Esophagus muscularis mucosa (tissue), 4 donors: ENCODE results near the gene COX4I1. TPM values are rescaled to one million over a fixed set of nuclear protein-coding genes. Genes with fewer than 3 reads are reported as not detected.

Experiments used
- DNase-seq: peaks from one replicate; pipeline ENCODE4 v3.0.0-alpha.2; 2017; ENCODE audit errors: extremely low spot score
- H3K27ac ChIP-seq, 4 donors: fragments of 200-600 bp; sonication (generic); replicated peaks in 1 of 4; 1 replicate in 3 of 4; 2 replicates in 1 of 4; pipeline ENCODE4 v1.5.1; 2016 to 2019; ENCODE audit warnings: mild to moderate bottlenecking in 1 of 4
- H3K27me3 ChIP-seq, 4 donors: fragments of 200-600 bp; sonication (generic); one replicate each; pipeline versions ENCODE4 v1.5.1 to v1.6.0; 2016 to 2019
- H3K36me3 ChIP-seq, 4 donors: fragments of 200-600 bp; sonication (generic); one replicate each; pipeline ENCODE4 v1.5.1; 2016 to 2019
- H3K4me1 ChIP-seq, 4 donors: fragments of 200-600 bp; sonication (generic); one replicate each; pipeline ENCODE4 v1.5.1; 2016 to 2019
- H3K4me3 ChIP-seq, 4 donors: fragments of 200-600 bp; sonication (generic); 1 replicate in 2 of 4; 2 replicates in 2 of 4; pipeline ENCODE4 v1.5.1; 2016 to 2019; ENCODE audit warnings: mild to moderate bottlenecking in 4 of 4, moderate library complexity in 1 of 4
- H3K9me3 ChIP-seq, 4 donors: fragments of 200-600 bp; sonication (generic); 1 replicate in 3 of 4; 2 replicates in 1 of 4; pipeline ENCODE4 v1.5.1; 2016 to 2019
- CTCF ChIP-seq, 3 experiments: fragments of 200-600 bp in 2 of 3; fragments of 450-650 bp in 1 of 3; sonication (generic) in 2 of 3; IDR thresholded peaks; one replicate each; pipeline ENCODE4 v1.5.1; 2017 to 2019; ENCODE audit warnings: antibody characterized with exemption in 3 of 3, mild to moderate bottlenecking in 2 of 3, moderate library complexity in 1 of 3
- EP300 ChIP-seq: sonication (generic); formaldehyde crosslinking; IDR thresholded peaks from one replicate; pipeline ENCODE4 v1.6.1; 2017; ENCODE audit warnings: antibody characterized with exemption
- POLR2A ChIP-seq: fragments of 450-650 bp; IDR thresholded peaks from one replicate; pipeline ENCODE4 v1.6.1; 2017; ENCODE audit warnings: antibody characterized with exemption, moderate library complexity, mild to moderate bottlenecking, low read depth
- POLR2AphosphoS5 ChIP-seq, 2 donors: sonication (generic); formaldehyde crosslinking; IDR thresholded peaks; one replicate each; pipeline ENCODE4 v1.6.1; 2017; ENCODE audit warnings: antibody characterized with exemption in 2 of 2
- WGBS: methylation state at CpG from one replicate; pipeline ENCODE4 v1.1.5; 2018; 5-methylcytosine and 5-hydroxymethylcytosine counted together
- intact Hi-C: fragments of 100-400 bp; cut with DNase I; formaldehyde crosslinking; loops from one replicate; pipeline ENCODE4 v1.15.1; 2023
- total RNA-seq, 4 donors: library from RNA; depleted of rRNA; stranded (reverse); fragments of >200 nt; gene quantifications; one replicate each; pipeline versions ENCODE4 v1.1.0 to v1.2.1, GENCODE V29; 2016

The COX4I1 gene
- total RNA-seq, 4 donors from 2014 or later = 555 to 640 (median 575) TPM

- no peaks in the 10 kb centered on the region for H3K27me3 ChIP-seq
- no peak overlapping the region for H3K27ac ChIP-seq
- H3K4me1 ChIP-seq = peaks cover 0 to 26% (median 18%) of the 10 kb centered on the region in 4 donors
- peaks cover 22 to 64% (median 54%) of the 10 kb centered on the region in 4 donors for H3K36me3 ChIP-seq
- intact Hi-C loops = no loop called here
- 95% methylated on average over 2 of the region's 2 CpGs for WGBS
- TF ChIP-seq CTCF (IDR thresholded peaks at IDR 0.05) (no peak), EP300 (no peak), POLR2A (no peak), POLR2AphosphoS5 (IDR thresholded peaks at IDR 0.05) (no peak)
- no peak for DNase-seq
- H3K9me3 ChIP-seq = no peaks in the 10 kb centered on the region
- no peak overlapping the region for H3K4me3 ChIP-seq
These were observed 14.7 kb upstream of the COX4I1 start for GRCh38 chr16:85784813-85785212.

- no peaks in the 10 kb centered on the region for H3K27me3 ChIP-seq
- 93% methylated on average over 2 of the region's 2 CpGs for WGBS
- no peak for TF ChIP-seq POLR2A
- H3K4me3 ChIP-seq = no peak overlapping the region
- H3K9me3 ChIP-seq = no peaks in the 10 kb centered on the region
- peaks cover 11 to 53% (median 43%) of the 10 kb centered on the region in 4 donors for H3K36me3 ChIP-seq
- H3K4me1 ChIP-seq = peaks cover 0 to 26% (median 18%) of the 10 kb centered on the region in 4 donors
- no peak overlapping the region for H3K27ac ChIP-seq
- intact Hi-C loops = no loop called here
- DNase-seq = no peak
These were observed 13.6 kb upstream of the COX4I1 start for GRCh38 chr16:85785927-85786326.

- H3K27ac ChIP-seq = no peak overlapping the region
- H3K9me3 ChIP-seq = no peaks in the 10 kb centered on the region
- WGBS = 88% methylated on average over 11 of the region's 11 CpGs
- TF ChIP-seq EP300 (no peak), POLR2AphosphoS5 (IDR thresholded peaks at IDR 0.05) (no peak), CTCF (IDR thresholded peaks at IDR 0.05) (no peak), POLR2A (no peak)
- no peak for DNase-seq
- H3K4me1 ChIP-seq = no peaks in the 10 kb centered on the region
- H3K36me3 ChIP-seq = peaks cover 11 to 69% (median 51%) of the 10 kb centered on the region in 4 donors
- no peaks in the 10 kb centered on the region for H3K27me3 ChIP-seq
- intact Hi-C loops = no loop called here
- H3K4me3 ChIP-seq = no peak overlapping the region
These were observed 10.7 kb upstream of the COX4I1 start for GRCh38 chr16:85788819-85789218.

DNA sequence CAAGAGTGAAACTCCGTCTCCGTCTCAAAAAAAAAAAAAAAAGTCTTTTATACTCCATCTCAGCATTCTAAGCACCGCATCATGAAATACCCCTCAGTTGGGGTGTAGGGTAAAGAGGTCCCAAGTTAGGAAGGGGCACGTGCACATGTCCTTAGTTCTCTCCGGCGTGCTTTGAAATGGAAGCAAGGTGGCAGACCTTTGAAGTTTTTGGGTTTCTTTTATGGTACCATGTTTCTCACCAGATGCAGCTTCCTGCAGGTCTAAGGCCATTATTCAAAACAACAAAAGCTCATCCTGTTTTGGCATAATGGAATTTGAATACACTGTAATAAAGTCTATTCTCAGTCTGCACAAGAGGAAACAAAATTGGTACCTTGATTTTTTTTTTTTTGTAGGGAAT lies 9.7 kb upstream of the COX4I1 start:
- DNase-seq = no peak
- intact Hi-C loops = no loop called here
- H3K4me1 ChIP-seq = no peaks in the 10 kb centered on the region
- 87% methylated on average over 6 of the region's 6 CpGs for WGBS
- no peaks in the 10 kb centered on the region for H3K9me3 ChIP-seq
- H3K27me3 ChIP-seq = no peaks in the 10 kb centered on the region
- TF ChIP-seq POLR2AphosphoS5 (IDR thresholded peaks at IDR 0.05) (no peak), CTCF (IDR thresholded peaks at IDR 0.05) (no peak), POLR2A (no peak), EP300 (no peak)
- no peak overlapping the region for H3K4me3 ChIP-seq
- H3K27ac ChIP-seq = no peak overlapping the region
- H3K36me3 ChIP-seq = peaks cover 11 to 69% (median 54%) of the 10 kb centered on the region in 4 donors

- intact Hi-C loops = no loop called here
These were observed 5.7 kb upstream of the COX4I1 start for GRCh38 chr16:85793662-85794298.

More at GRCh38 chr16:85793662-85794298, 5.7 kb upstream of the COX4I1 start:
- Histone ChIP-seq H3K4me1 (peaks cover 15 to 30% (median 28%) of the 10 kb centered on the region in 4 donors), H3K27me3 (no peaks in the 10 kb centered on the region), H3K9me3 (no peaks in the 10 kb centered on the region), H3K27ac (no peak overlapping the region), H3K36me3 (peaks cover under 1 to 56% (median 44%) of the 10 kb centered on the region in 4 donors), H3K4me3 (no peak overlapping the region)
- WGBS = 97% methylated on average over 5 of the region's 5 CpGs
- TF ChIP-seq CTCF (IDR thresholded peaks at IDR 0.05) (no peak), POLR2AphosphoS5 (IDR thresholded peaks at IDR 0.05) (no peak), EP300 (no peak), POLR2A (no peak)
- no peak for DNase-seq
